ENCODE results near the gene ELOB.

Gene ELOB

GRCh38 chr16:2766430-2767139, 10.5 kb downstream of the ELOB start:
- no peak for DNase-seq

- DNase-seq = no peak
These were observed 11.3 kb downstream of the ELOB start for GRCh38 chr16:2765462-2766404.

DNA sequence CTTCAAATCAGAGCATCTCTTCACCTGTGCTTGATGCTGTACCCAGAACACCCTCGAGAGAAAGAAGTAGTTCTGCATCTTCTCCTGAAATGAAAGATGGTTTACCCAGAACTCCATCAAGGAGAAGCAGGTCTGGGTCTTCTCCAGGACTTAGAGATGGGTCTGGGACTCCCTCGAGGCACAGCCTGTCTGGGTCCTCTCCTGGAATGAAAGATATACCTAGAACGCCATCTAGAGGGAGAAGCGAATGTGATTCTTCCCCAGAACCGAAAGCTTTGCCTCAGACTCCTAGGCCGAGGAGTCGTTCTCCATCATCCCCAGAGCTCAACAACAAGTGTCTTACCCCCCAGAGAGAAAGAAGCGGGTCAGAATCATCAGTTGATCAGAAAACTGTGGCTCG, 12.4 kb downstream of the ELOB start:
- DNase-seq = no peak

DNA sequence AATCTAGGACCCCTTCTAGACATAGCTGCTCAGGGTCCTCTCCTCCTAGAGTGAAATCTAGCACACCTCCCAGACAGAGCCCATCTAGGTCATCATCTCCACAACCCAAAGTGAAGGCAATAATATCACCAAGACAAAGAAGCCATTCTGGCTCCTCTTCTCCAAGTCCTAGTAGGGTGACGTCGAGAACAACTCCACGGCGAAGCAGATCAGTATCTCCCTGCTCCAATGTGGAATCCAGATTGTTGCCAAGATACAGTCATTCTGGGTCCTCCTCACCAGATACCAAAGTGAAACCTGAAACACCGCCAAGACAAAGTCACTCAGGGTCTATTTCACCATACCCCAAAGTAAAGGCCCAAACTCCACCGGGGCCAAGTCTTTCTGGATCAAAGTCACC, 13.9 kb downstream of the ELOB start:
- DNase-seq = no peak

DNA sequence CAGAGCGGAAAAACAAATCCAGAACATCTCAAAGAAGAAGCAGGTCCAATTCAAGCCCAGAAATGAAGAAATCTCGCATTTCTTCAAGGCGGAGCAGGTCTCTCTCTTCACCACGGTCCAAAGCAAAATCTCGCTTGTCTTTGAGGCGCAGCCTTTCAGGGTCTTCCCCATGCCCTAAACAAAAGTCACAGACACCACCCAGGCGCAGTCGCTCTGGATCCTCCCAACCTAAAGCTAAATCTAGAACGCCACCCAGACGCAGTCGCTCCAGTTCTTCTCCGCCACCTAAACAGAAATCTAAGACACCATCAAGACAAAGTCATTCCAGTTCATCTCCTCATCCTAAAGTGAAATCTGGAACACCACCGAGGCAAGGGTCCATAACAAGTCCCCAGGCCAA, 14.4 kb downstream of the ELOB start:
- DNase-seq = no peak

DNA sequence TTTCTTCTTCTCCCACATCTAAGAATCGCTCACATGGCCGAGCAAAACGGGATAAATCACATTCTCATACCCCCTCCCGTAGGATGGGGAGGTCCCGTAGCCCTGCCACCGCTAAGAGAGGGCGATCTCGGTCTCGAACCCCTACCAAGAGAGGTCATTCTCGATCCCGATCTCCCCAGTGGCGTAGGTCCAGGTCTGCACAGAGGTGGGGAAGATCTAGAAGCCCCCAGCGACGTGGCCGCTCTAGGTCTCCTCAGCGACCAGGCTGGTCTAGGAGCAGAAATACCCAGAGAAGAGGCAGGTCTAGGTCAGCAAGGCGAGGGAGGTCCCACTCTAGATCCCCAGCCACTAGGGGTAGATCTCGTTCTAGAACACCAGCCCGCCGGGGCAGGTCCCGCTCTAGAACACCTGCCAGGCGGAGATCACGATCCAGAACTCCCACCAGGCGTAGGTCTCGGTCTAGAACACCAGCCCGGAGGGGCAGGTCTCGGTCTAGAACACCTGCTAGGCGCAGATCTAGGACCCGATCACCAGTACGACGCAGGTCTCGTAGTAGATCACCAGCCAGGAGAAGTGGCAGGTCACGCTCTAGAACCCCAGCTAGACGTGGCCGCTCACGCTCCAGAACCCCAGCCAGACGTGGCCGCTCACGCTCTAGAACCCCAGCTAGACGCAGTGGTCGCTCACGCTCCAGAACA, 15.0 kb downstream of the ELOB start:
- no peak for DNase-seq

- DNase-seq = no peak
These were observed 15.6 kb downstream of the ELOB start for GRCh38 chr16:2761472-2761871.

- no peak for DNase-seq
These were observed 19.7 kb downstream of the ELOB start for GRCh38 chr16:2757344-2757743.

GRCh38 chr16:2756288-2757015, 20.6 kb downstream of the ELOB start:
- DNase-seq = no peak

- no peak for DNase-seq
These were observed 21.9 kb downstream of the ELOB start for GRCh38 chr16:2755158-2755557.

DNA sequence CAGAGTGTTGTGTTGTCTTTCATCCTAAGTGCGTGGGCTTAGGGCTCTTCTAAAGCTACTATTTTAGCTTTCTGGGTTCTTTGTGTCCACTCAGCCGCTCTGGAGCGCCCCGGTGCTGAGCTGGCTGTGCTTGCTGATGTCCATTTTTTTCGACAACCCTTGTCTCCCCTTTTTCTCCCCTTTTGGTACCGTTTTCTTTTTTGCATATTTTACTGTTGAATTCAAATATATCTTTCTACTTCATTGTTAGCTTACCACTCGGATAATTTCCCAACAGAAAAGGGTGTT, 23.4 kb downstream of the ELOB start:
- no peak for DNase-seq

GRCh38 chr16:2752850-2753732, 24.0 kb downstream of the ELOB start:
- peak; percentile 68 for DNase-seq

GRCh38 chr16:2752035-2752849, 24.8 kb downstream of the ELOB start, which contains the start of gene SRRM2:
SRRM2 (plus strand) TSS chr16:2752638; CDS start chr16:2756365, 3,727 bp downstream.
- peak; percentile 93 for DNase-seq

- no peak for DNase-seq
These were observed 25.5 kb downstream of the ELOB start for GRCh38 chr16:2751577-2752034.

- DNase-seq = no peak
These were observed 27.1 kb downstream of the ELOB start for GRCh38 chr16:2749936-2750335.

GRCh38 chr16:2749476-2749875, 27.6 kb downstream of the ELOB start:
- no peak for DNase-seq

DNA sequence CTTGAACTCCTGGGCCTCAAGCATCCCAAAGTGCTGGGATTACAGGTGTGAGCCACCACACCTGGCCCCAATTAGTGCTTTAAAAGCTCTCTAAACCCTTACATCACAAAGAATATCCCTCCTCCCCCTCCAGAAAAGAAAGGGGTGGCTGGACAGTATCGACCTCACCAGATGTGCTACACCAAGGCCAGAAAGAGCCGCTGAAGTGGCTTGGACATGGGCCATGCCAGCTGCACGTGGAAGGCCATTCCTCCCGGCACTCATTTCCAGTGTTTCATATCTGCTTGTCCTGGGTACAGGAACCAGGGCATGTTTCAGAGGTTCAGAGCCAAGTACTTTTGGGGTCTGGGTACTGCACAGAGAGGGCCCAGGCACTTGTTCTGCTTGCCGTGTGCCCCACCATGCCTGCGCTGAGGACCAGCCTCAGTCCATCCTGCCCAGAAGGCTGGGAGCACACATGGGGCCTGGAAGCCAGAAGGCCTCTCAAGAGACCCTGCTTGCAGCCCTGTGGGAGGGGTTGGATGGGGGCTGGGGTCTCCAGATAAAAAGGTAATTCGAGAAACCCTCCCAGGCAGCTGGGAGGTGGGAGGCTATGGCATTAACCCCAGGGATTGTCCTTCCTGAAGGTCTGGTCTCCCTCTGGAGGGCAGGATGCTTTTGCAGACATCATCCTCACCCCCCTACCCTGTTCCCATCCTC, 28.2 kb downstream of the ELOB start:
- no peak for DNase-seq

DNA sequence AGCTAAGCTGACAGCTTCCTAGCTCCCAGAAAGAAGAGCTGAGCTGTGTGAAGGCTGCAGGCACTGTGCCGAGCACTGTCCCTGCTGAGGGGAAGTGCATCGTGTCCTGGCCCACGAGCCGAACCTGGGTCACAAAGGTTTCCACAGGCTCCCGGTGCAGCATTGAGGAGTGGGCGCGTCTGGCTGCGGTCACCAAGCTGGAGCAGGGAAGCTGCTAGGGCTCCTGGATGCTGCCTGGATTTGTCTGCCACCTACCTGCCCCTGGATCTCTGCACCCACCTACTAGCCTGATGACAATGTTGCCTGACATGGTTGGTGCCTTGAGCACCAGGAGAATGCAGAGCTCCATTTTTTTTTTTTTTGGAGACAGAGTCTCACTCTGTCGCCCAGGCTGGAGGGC, 31.1 kb downstream of the ELOB start:
- no peak for DNase-seq

DNA sequence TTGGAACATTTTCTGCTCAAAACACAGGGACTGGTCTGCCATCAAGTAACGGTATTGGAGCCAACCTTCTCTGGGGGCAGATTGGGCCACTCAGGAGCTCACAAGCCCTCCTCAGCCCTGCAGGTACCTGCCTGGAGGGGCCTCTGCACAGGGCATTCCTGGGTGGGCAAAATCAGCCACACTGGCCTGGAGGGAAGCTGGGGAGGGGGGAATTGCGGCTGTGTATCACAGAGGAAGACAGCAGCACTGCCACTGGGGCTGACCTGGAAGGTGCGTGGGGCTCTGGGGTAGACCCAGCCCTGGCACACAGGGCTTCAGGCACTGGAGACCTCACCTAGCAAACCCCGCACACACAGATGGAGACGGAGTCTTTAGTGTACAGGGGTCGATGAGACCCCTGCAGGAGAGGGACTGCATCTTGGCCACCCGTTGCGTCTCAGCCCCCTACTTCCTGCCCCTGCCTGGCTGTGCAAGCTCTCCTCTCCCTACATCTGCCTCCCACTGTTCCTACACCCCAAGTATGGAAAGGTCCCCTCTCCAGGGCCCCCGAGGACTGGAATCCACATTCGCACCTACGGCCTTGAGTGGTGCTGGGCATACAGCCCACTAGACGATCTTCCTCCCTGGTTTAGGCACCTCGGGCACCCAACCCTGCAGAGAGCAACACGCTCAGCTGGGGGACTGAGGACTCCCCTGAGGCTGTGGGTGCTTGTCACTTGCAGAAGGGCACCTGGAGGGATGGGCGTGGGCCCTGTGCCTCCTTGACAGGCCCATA, 31.8 kb downstream of the ELOB start:
- no peak for DNase-seq

All from activated naive CD4-positive, alpha-beta T cell treated with anti-CD3 and anti-CD28 coated beads, Interleukin-2, amount 50 U/mL, for 16 hours (primary cell).